Measurements from ENCODE around the gene NHSL1. TPM values are rescaled to one million over a fixed set of nuclear protein-coding genes. Genes with fewer than 3 reads are reported as not detected.

Gene NHSL1
- total and polyA plus RNA-seq, 7 donors, result 0.08 to 2.3 (median 1.2) TPM

GRCh38 chr6:138410048-138410735, 89.1 kb downstream of the NHSL1 start:
- no peaks in the 10 kb centered on the region for H3K9me3 ChIP-seq
- H3K4me1 ChIP-seq, result peaks cover 13% of the 10 kb centered on the region
- peaks cover 27 to 91% of the 10 kb centered on the region in 2 donors for H3K36me3 ChIP-seq (ENCODE audit: insufficient read depth in 1 of 2, low read depth in 1 of 2)
- 85 to 91% (median 88%) methylated on average over 8 of the region's 8 CpGs for WGBS, 3 donors
- H3K27me3 ChIP-seq (ENCODE audit: insufficient read depth in 3 of 3, low read length in 2 of 3), result no peaks in the 10 kb centered on the region
- TF ChIP-seq CTCF (IDR thresholded peaks at IDR 0.05), result no peak
- DNase-seq (peak in 1 of 2 donors; percentile 41), ATAC-seq (peak in 3 of 4 donors; percentile 46 to 75 (median 67))
- H3K4me3 ChIP-seq, result no peak overlapping the region
- H3K27ac ChIP-seq, result no peak overlapping the region
- intact Hi-C loops (cut with DNase I), result no loop called here

GRCh38 chr6:138406443-138406842, 92.9 kb downstream of the NHSL1 start:
- peaks cover 16 to 61% of the 10 kb centered on the region in 2 donors for H3K36me3 ChIP-seq (ENCODE audit: insufficient read depth in 1 of 2, low read depth in 1 of 2)
- no peak overlapping the region for H3K27ac ChIP-seq
- H3K9me3 ChIP-seq, result no peaks in the 10 kb centered on the region
- TF ChIP-seq CTCF (IDR thresholded peaks at IDR 0.05), result no peak
- no peak for DNase-seq
- WGBS, 3 donors, result 72 to 83% (median 78%) methylated on average over 2 of the region's 2 CpGs
- peaks cover 13% of the 10 kb centered on the region for H3K4me1 ChIP-seq
- intact Hi-C loops (cut with DNase I), result loop anchor here in 1 of 2 donors (10.0 kb wide), 1 partner anchor 292 kb away; no protein-coding TSS in a partner anchor
- no peak for ATAC-seq
- no peak overlapping the region for H3K4me3 ChIP-seq
- no peaks in the 10 kb centered on the region for H3K27me3 ChIP-seq (ENCODE audit: insufficient read depth in 3 of 3, low read length in 2 of 3)

GRCh38 chr6:138405816-138406413, 93.4 kb downstream of the NHSL1 start:
- Histone ChIP-seq H3K4me1 (peaks cover 9% of the 10 kb centered on the region), H3K27ac (peak overlapping the region; percentile 92), H3K4me3 (peak overlapping the region; percentile 97), H3K36me3 (ENCODE audit: insufficient read depth in 1 of 2, low read depth in 1 of 2) (peaks cover 16 to 56% of the 10 kb centered on the region in 2 donors), H3K9me3 (no peaks in the 10 kb centered on the region), H3K27me3 (ENCODE audit: insufficient read depth in 3 of 3, low read length in 2 of 3) (no peaks in the 10 kb centered on the region)
- WGBS, 3 donors, result 52 to 72% (median 53%) methylated on average over 5 of the region's 5 CpGs
- ATAC-seq (no peak), DNase-seq (no peak)
- intact Hi-C loops (cut with DNase I), result loop anchor here (2.0 to 10.0 kb wide), 2 partner anchors 291 kb away; no protein-coding TSS in a partner anchor
- TF ChIP-seq CTCF (IDR thresholded peaks at IDR 0.05), result no peak

GRCh38 chr6:138404666-138405337, 94.5 kb downstream of the NHSL1 start:
- Histone ChIP-seq H3K9me3 (no peaks in the 10 kb centered on the region), H3K27ac (peak overlapping the region; percentile 92), H3K4me1 (peaks cover 9% of the 10 kb centered on the region), H3K4me3 (peak overlapping the region; percentile 97), H3K27me3 (ENCODE audit: insufficient read depth in 3 of 3, low read length in 2 of 3) (no peaks in the 10 kb centered on the region), H3K36me3 (ENCODE audit: insufficient read depth in 1 of 2, low read depth in 1 of 2) (peaks cover 16 to 45% of the 10 kb centered on the region in 2 donors)
- intact Hi-C loops (cut with DNase I), result loop anchor here (2.0 to 10.0 kb wide), 2 partner anchors 290 kb away; no protein-coding TSS in a partner anchor
- no peak for TF ChIP-seq CTCF (IDR thresholded peaks at IDR 0.05)
- ATAC-seq (peak in 2 of 4 donors; percentile 21 to 27), DNase-seq (peak; percentile 30 to 55)
- 4 to 10% (median 5%) methylated on average over 35 of the region's 35 CpGs for WGBS, 3 donors

All from psoas muscle (tissue), 8 donors.